NCI-H524 (cell line): Measurements from ENCODE around the gene XXYLT1.

Experiments used
- DNase-seq, 2 experiments: peaks; one replicate each; lab custom pipeline; 2025; lab: John Stamatoyannopoulos, UW

XXYLT1 gene

DNA sequence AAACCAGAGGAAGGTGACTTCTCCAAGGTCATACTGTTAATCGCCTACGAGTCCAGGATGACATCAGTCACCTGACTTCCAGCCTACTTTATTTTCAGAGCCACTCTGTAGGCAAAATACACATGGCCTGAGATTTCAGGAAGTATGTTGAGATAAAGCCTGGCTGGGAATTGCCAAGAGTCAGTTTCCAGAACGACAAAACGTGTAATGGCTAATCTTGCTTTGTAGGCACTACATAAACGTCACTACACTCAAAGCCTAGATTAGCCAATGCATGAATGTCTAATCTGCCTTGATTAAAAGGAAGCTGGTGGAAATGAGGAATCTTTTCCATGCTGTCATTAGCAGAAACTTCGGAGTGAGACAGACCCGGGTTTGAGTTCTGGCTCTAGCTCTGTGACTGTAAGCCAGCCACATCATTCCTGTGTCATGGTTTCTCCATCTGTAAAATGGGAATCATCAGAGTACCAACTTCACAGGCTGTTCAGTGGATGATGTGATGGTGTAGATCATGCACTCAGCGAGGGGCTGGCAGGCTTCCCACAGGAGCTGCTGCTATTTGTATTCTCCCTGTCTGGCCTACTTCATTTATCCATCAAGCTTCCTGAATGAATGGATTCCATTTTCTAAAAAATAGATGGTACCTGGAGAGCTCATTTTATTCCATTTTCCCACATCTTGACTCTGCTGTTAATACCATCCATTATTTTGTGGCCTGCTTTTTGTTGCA lies 241.9 kb downstream of the XXYLT1 start:
- DNase-seq, result no peak

DNA sequence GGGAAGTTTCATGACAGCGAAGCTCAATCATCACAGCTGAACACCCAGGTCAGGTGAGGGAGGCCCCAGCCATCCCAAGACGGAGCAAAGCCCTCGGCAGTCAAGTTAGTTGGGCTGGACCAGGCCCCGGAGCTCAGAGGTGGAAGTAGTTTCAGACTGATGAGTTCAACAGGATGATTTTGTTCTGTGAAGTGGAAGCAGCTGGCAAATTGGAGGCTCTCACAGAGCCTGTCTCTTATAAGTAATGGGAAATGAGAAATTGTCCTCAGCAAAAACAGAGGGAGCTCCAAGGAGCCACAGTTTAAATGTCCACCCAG lies 245.1 kb downstream of the XXYLT1 start:
- DNase-seq, result no peak

DNA sequence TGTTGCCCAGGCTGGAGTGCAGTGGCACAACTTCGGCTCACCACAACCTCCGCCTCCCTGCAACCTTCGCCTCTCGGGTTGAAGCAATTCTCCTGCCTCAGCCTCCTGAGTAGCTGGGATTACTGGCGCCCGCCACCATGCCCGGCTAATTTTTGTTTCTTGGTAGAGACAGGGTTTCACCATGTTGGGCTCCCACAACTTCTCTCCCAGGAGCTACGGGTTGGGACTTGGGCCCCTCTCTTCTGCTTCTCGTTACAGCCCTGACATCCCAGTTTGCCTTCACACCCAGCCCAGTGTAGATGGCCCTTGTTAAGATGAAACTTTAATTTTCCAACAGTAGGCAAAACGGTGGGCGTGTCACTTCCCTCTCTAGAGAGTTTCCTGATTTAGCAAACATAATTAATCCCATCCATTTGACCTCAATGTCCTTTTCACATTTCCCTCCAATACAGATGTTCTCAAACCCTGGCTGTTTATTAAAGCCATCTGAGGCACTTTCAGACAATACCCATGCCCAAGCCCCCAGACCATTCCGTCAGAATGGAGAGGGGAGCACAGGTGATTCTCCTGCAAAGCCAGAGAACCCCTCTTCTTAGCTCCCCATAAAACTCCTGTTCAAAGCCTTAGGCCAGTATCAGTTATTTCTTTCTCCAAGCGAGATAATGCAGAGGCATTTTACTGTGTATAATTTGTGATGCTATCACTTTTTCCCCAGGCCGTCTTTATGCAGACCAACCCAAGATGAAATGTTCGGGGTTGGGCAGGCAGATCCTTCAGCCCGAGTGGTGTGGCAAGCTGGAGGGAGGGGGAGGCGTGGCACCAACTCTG lies 245.7 kb downstream of the XXYLT1 start:
- DNase-seq, result no peak

DNA sequence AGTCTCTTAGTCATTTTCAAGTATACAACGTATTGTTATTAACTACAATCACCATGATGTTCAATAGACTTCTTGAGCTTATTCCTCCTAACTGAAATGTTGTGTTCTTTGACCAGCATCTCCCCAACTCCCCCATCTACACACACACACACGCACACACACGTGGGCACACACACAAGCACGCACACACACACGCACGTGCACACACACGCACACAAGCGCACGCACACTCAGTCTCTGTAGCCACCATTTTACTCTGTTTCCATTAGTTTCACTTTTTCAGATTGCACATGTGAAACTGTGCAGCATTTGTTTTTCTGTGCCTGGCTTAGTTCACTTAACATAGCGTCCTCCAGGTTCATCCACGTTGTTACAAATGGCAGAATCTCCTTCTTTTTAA lies 247.0 kb downstream of the XXYLT1 start:
- no peak for DNase-seq

DNA sequence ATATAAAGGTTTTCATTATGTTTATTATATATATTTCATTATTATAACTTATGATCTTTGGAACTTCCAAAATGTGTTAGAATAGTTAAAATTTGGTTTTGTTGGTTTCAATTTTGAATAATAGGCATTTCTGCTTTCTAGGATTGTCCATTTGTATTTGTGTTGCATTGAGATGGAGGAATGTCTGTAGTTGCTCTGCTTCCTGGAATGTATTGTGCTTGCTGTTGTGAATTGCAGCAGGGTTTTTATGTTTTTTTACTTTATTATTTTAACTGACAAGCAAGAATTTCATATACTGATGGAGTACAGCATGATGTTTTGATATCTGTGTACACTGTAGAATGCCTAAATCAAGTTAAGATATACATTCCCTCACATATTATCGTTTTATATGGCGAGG lies 247.4 kb downstream of the XXYLT1 start:
- no peak for DNase-seq

DNA sequence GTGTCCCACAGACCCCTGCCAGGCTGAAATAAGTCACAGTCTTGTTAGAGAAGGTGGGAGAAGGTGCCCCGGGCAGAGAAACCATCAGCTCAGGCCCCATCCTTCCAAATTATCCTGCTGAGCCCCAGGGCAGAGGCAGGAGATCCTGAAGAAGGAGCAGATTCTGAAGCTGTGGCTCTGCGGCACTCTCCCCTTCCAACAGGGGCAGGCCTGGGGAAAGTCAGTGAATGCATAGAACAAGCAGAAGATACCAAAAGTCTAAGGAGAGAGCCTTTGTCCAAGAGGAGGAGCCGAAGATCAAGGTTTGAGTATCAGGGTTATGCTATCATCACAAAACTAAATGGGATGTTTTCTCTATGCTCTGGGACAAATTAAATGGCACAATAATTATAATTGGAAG lies 249.3 kb downstream of the XXYLT1 start:
- DNase-seq, result no peak

DNA sequence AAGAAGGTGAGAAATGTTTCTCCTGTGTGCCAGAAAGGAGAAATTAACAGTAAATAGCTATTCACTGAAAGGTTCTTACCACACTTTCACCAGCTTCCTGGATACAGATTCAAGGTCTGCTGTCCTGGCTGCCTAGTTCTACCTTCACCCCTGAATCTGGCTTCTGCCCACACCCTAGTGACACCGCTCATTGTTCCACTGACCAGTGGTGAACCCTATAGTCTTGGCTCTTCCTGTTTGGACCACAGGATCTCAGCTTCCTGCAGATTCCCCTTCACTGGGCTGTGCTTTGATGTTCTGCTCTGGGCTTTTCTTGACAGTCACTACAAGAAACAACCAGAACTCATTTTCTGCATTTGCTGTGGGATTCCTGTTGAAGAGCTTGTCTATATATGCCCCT lies 250.0 kb downstream of the XXYLT1 start:
- no peak for DNase-seq

DNA sequence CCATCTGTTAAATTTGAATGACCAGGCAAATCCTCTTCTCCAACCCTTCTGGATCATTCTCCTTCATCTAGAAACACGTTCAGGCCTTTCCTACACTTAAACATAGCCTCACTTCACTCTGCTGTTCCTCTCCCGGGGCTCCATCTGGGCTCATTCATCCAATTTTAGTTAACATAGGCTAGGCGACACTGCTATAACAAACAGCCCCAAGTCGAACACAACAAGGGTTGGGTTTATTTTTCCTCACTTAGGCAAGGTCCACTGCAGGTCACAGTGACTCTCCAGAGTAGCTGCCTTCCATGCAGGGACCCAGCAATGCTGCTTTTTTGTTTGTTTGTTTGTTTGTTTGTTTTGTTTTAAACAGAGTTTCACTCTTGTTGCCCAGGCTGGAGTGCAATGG lies 250.8 kb downstream of the XXYLT1 start:
- DNase-seq, result peak in 1 of 2 experiments; percentile 20

DNA sequence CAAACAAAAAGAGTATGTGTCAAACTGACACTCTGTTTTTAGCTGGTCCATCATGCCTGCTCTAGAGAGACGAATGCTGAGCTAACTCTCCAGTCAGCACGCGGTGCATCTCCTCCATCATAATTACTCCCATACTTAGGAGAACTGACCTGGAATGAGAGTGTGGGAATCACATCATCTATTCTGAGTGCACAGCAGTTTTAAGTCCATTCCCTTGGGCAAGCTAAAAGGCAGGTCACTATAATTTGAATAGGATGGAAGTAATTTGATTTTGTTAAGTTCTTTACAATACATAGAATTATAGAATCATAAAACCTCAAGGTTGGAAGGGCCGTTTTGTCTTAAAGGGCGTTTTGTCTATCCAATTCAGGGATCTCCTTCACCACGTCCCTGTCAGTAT lies 251.6 kb downstream of the XXYLT1 start:
- DNase-seq, result no peak
